GM18519 (cell line): ENCODE measurements around the gene WSCD1.

ENCODE experiments used
- ATAC-seq: cut with Tn5 transposase; IDR thresholded peaks from one replicate; pipeline ENCODE4 v1.9.1; 2021; ENCODE audit warnings: mild to moderate bottlenecking, moderate library complexity; ENCODE audit not compliant: unreplicated experiment, low FRiP score

WSCD1 gene

GRCh38 chr17:6145946-6146345, 75.8 kb downstream of the WSCD1 start:
- ATAC-seq, result no peak

GRCh38 chr17:6147042-6147441, 76.9 kb downstream of the WSCD1 start:
- ATAC-seq, result no peak

GRCh38 chr17:6153375-6153774, 83.2 kb downstream of the WSCD1 start:
- no peak for ATAC-seq

GRCh38 chr17:6157716-6158115, 87.5 kb downstream of the WSCD1 start:
- no peak for ATAC-seq

GRCh38 chr17:6159541-6160231, 89.5 kb downstream of the WSCD1 start:
- ATAC-seq, result no peak

GRCh38 chr17:6160232-6160555, 90.0 kb downstream of the WSCD1 start:
- ATAC-seq, result no peak

GRCh38 chr17:6160911-6161855, 91.0 kb downstream of the WSCD1 start:
- no peak for ATAC-seq

- no peak for ATAC-seq
Measured at GRCh38 chr17:6162216-6162615, 92.0 kb downstream of the WSCD1 start.

- ATAC-seq, result no peak
Measured at GRCh38 chr17:6162892-6163291, 92.7 kb downstream of the WSCD1 start.

- no peak for ATAC-seq
Measured at GRCh38 chr17:6163612-6164333, 93.6 kb downstream of the WSCD1 start.

- no peak for ATAC-seq
Measured at GRCh38 chr17:6164996-6165395, 94.8 kb downstream of the WSCD1 start.

- no peak for ATAC-seq
Measured at GRCh38 chr17:6165806-6166205, 95.6 kb downstream of the WSCD1 start.

GRCh38 chr17:6166492-6167179, 96.5 kb downstream of the WSCD1 start:
- no peak for ATAC-seq

- ATAC-seq, result no peak
Measured at GRCh38 chr17:6168296-6168695, 98.1 kb downstream of the WSCD1 start.

GRCh38 chr17:6170349-6170748, 100.2 kb downstream of the WSCD1 start:
- no peak for ATAC-seq

- ATAC-seq, result no peak
Measured at GRCh38 chr17:6172642-6173330, 102.6 kb downstream of the WSCD1 start.

- no peak for ATAC-seq
Measured at GRCh38 chr17:6173653-6174052, 103.5 kb downstream of the WSCD1 start.
